ENCODE measurements around the gene SLC17A4. TPM values are rescaled to one million over a fixed set of nuclear protein-coding genes. Genes with fewer than 3 reads are reported as not detected.
A peak's percentile ranks its signal among the peaks of the same experiment; 100 is the strongest.

The SLC17A4 gene
- total and polyA plus RNA-seq, 2 experiments from 2014 or later, result 6.3 to 9.6 TPM

- Histone ChIP-seq H3K4me1 (ENCODE audit: insufficient read depth) (no peaks in the 10 kb centered on the region), H4K20me1 (ENCODE audit: insufficient read depth, poor library complexity, severe bottlenecking) (no peaks in the 10 kb centered on the region), H3K79me2 (no peaks in the 10 kb centered on the region), H3K9me2 (replicated peaks; ENCODE audit: insufficient read depth) (no peaks in the 10 kb centered on the region), H3K27me3 (no peaks in the 10 kb centered on the region), H3K27ac (no peak overlapping the region), H3K36me3 (replicated peaks; ENCODE audit: insufficient read depth, low read depth) (no peaks in the 10 kb centered on the region), H2AFZ (no peak overlapping the region), H3K4me3 (no peak overlapping the region), H3K9me3 (ENCODE audit: low read depth) (no peaks in the 10 kb centered on the region), H3K4me2 (no peak overlapping the region)
- TF ChIP-seq CTCF (IDR thresholded peaks at IDR 0.05; ENCODE audit: poor library complexity) (no peak), EZH2phosphoT487 (IDR thresholded peaks at IDR 0.05; ENCODE audit: low read depth, severe bottlenecking, unreplicated experiment) (no peak), EZH2 (IDR thresholded peaks at IDR 0.05; ENCODE audit: borderline replicate concordance) (no peak)
- WGBS (ENCODE audit: low lambda C conversion rate, missing lambda C conversion rate), result 71% methylated on average over 4 of the region's 4 CpGs
- DNase-seq (ENCODE audit: low spot score), result no peak
These were observed 23.5 kb downstream of the SLC17A4 start for GRCh38 chr6:25777856-25778649.

- H3K9me2 ChIP-seq (replicated peaks; ENCODE audit: insufficient read depth), result no peaks in the 10 kb centered on the region
- no peak overlapping the region for H2AFZ ChIP-seq
- no peaks in the 10 kb centered on the region for H3K79me2 ChIP-seq
- H3K4me3 ChIP-seq, result no peak overlapping the region
- 97% methylated on average over 1 of the region's 1 CpG for WGBS (ENCODE audit: low lambda C conversion rate, missing lambda C conversion rate)
- DNase-seq (ENCODE audit: low spot score), result no peak
- no peaks in the 10 kb centered on the region for H3K27me3 ChIP-seq
- no peaks in the 10 kb centered on the region for H3K9me3 ChIP-seq (ENCODE audit: low read depth)
- H4K20me1 ChIP-seq (ENCODE audit: insufficient read depth, poor library complexity, severe bottlenecking), result no peaks in the 10 kb centered on the region
- H3K27ac ChIP-seq, result no peak overlapping the region
- no peak for TF ChIP-seq EZH2phosphoT487 (IDR thresholded peaks at IDR 0.05; ENCODE audit: low read depth, severe bottlenecking, unreplicated experiment)
- TF ChIP-seq CTCF (IDR thresholded peaks at IDR 0.05; ENCODE audit: poor library complexity), result no peak
- no peak for TF ChIP-seq EZH2 (IDR thresholded peaks at IDR 0.05; ENCODE audit: borderline replicate concordance)
- no peaks in the 10 kb centered on the region for H3K4me1 ChIP-seq (ENCODE audit: insufficient read depth)
- H3K36me3 ChIP-seq (replicated peaks; ENCODE audit: insufficient read depth, low read depth), result no peaks in the 10 kb centered on the region
- no peak overlapping the region for H3K4me2 ChIP-seq
These were observed 26.6 kb downstream of the SLC17A4 start for GRCh38 chr6:25781134-25781533.

- WGBS (ENCODE audit: low lambda C conversion rate, missing lambda C conversion rate), result 59% methylated on average over 2 of the region's 2 CpGs
- TF ChIP-seq EZH2 (IDR thresholded peaks at IDR 0.05; ENCODE audit: borderline replicate concordance) (no peak), CTCF (IDR thresholded peaks at IDR 0.05; ENCODE audit: poor library complexity) (no peak), EZH2phosphoT487 (IDR thresholded peaks at IDR 0.05; ENCODE audit: low read depth, severe bottlenecking, unreplicated experiment) (no peak)
These were observed 32.9 kb downstream of the SLC17A4 start for GRCh38 chr6:25787428-25787827.

More at GRCh38 chr6:25787428-25787827, 32.9 kb downstream of the SLC17A4 start:
- H4K20me1 ChIP-seq (ENCODE audit: insufficient read depth, poor library complexity, severe bottlenecking), result no peaks in the 10 kb centered on the region
- H3K27me3 ChIP-seq, result no peaks in the 10 kb centered on the region
- H3K9me3 ChIP-seq (ENCODE audit: low read depth), result no peaks in the 10 kb centered on the region
- H3K79me2 ChIP-seq, result no peaks in the 10 kb centered on the region
- no peaks in the 10 kb centered on the region for H3K36me3 ChIP-seq (replicated peaks; ENCODE audit: insufficient read depth, low read depth)
- no peaks in the 10 kb centered on the region for H3K4me1 ChIP-seq (ENCODE audit: insufficient read depth)
- no peak overlapping the region for H2AFZ ChIP-seq
- peak overlapping the region; percentile 78 for H3K27ac ChIP-seq
- peak overlapping the region; percentile 58 for H3K4me2 ChIP-seq
- H3K9me2 ChIP-seq (replicated peaks; ENCODE audit: insufficient read depth), result no peaks in the 10 kb centered on the region
- H3K4me3 ChIP-seq, result no peak overlapping the region
- DNase-seq (ENCODE audit: low spot score), result no peak

All from hepatocyte (in vitro differentiated cells).